ENCODE results near the gene MXI1.

- TF ChIP-seq EZH2 (IDR thresholded peaks at IDR 0.05) (no peak), POLR2AphosphoS5 (IDR thresholded peaks at IDR 0.05; ENCODE audit: borderline replicate concordance, low read depth, low read length) (no peak)
Observed at GRCh38 chr10:110223298-110223925, 16.0 kb downstream of the MXI1 start.

Data from SK-N-MC (cell line).